Fibroblast of villous mesenchyme (primary cell): ENCODE data around the gene MTARC2. TPM values are rescaled to one million over a fixed set of nuclear protein-coding genes. Genes with fewer than 3 reads are reported as not detected.

Experiments used
- DNase-seq: peaks from one replicate; pipeline ENCODE4 v3.0.0-alpha.2; 2010; ENCODE audit warnings: low read depth
- H3K4me3 ChIP-seq: 2 replicates; pipeline ENCODE4 v1.5.1; 2011; ENCODE audit warnings: low read depth, mild to moderate bottlenecking, low read length
- CTCF ChIP-seq: IDR thresholded peaks from 2 replicates; pipeline ENCODE4 v1.5.1; 2012; ENCODE audit warnings: low read depth, mild to moderate bottlenecking, low read length; ENCODE audit not compliant: insufficient read depth
- total RNA-seq: library from RNA; depleted of rRNA; stranded (reverse); fragments of >200 nt; gene quantifications from 2 replicates; pipeline ENCODE4 v1.2.3, GENCODE V29; 2012

Gene MTARC2
- total RNA-seq, 1 donor: 2.2 TPM

DNA sequence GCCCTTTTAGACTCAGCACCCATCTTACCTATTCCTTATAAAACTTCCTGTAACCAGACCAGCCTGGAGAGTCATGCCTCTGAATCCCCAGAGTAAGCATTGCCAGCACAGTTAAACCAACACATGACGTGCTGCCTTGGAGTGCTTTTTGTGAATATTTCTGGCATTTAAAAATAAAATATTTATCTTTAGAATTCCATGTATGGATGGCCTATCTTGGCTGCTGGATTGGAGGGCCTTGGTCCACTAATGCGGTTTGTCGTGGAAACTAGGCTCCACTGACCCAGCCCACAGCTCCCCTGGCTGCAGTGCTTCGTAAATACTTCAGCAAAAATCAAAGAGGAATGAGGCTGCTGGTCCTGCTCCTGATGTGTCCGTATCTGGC lies 56.1 kb downstream of the MTARC2 start:
- no peak for TF ChIP-seq CTCF
- DNase-seq: no peak
- H3K4me3 ChIP-seq: no peak overlapping the region

GRCh38 chr1:220806408-220806807 lies 58.3 kb downstream of the MTARC2 start:
- no peak for TF ChIP-seq CTCF
- DNase-seq: no peak
- no peak overlapping the region for H3K4me3 ChIP-seq

DNA sequence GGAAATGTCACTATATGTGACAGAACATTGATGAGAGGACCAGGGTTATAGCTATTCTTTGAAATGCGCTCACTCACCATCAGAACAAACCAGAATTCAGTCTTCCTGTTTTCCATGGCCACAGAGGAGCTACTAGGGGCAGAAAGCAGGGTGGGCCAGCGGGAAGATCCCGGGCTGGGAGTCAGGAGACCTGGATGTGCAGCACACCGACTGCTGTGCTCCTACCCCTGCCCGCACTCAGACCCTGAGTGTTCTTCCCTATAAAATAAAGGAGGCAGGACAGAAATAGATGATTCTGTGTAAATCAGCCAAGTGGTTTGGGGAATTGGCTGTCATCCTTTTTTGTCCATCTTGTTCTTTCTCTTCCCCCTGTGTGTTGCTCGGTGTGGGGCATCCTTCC lies 59.6 kb downstream of the MTARC2 start:
- no peak overlapping the region for H3K4me3 ChIP-seq
- TF ChIP-seq CTCF: no peak
- no peak for DNase-seq

DNA sequence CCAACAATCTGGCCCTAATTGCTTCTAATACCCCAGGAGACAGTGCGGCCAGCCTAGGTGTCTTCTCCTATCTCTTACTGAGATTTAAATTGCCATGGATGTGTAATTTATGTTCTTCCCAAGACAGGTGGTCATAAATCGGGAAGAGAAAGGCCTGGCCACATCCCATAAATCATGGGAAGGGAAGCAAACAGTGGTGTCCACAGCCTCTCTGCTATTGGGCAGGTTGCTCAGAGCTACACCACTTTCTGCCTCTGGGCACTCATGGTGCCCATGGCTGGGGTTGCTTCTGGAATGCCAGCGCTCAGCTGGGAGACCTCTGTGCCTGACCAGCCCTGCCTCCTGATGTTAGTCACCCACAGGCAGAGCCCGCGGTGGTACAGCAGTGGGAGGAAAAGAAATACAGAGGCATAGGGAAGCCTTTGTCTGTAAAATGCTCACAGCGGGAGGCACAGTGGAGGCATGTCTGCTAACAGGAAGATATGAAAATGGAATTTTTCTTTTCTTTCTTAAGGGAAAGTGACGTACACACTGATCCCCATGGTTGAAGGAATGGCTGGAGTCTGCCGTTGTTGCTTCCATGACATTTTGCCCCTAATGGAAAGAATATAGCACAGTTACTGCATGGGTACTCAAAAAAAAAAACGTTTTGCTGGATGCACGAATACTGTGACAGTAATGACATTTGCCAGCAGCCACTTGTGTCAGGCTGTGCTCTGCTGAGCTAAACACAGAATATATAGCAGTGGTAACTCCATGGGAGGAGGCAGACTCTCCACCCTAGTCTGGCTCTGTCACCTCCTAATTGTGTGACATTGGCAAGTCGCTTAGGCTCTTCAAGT lies 60.4 kb downstream of the MTARC2 start:
- H3K4me3 ChIP-seq: no peak overlapping the region
- no peak for DNase-seq
- no peak for TF ChIP-seq CTCF

- DNase-seq: no peak
- no peak overlapping the region for H3K4me3 ChIP-seq
- no peak for TF ChIP-seq CTCF
These were observed 61.0 kb downstream of the MTARC2 start for GRCh38 chr1:220809187-220809550.

DNA sequence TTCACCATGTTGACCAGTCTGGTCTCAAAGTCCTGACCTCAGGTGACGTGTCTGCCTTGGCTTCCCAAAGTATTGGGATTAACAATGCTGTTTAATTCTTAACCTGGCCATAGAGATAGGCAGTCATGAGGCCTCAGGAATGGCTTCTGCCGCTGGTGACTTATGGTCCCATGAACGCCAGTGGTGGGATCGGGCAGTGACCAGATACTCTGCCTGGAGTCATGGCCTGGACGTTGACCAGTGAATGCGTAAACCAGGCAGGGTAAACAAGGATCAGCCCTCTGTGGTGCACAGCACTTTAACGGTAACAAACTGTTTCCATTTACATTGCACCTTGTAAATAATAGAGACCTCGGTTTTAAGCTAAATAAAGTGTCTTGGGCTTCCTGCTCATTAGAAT lies 61.6 kb downstream of the MTARC2 start:
- TF ChIP-seq CTCF: no peak
- DNase-seq: no peak
- no peak overlapping the region for H3K4me3 ChIP-seq

GRCh38 chr1:220810179-220810653 lies 62.1 kb downstream of the MTARC2 start:
- peak; percentile 84 for DNase-seq
- peak; percentile 96 for TF ChIP-seq CTCF
- peak overlapping the region; percentile 12 for H3K4me3 ChIP-seq
